ENCODE measurements around the gene IFNA2. TPM values are rescaled to one million over a fixed set of nuclear protein-coding genes. Genes with fewer than 3 reads are reported as not detected.
A peak's percentile ranks its signal among the peaks of the same experiment; 100 is the strongest.

Gene IFNA2
- total RNA-seq, 2 experiments from 2014 or later = not detected

DNA sequence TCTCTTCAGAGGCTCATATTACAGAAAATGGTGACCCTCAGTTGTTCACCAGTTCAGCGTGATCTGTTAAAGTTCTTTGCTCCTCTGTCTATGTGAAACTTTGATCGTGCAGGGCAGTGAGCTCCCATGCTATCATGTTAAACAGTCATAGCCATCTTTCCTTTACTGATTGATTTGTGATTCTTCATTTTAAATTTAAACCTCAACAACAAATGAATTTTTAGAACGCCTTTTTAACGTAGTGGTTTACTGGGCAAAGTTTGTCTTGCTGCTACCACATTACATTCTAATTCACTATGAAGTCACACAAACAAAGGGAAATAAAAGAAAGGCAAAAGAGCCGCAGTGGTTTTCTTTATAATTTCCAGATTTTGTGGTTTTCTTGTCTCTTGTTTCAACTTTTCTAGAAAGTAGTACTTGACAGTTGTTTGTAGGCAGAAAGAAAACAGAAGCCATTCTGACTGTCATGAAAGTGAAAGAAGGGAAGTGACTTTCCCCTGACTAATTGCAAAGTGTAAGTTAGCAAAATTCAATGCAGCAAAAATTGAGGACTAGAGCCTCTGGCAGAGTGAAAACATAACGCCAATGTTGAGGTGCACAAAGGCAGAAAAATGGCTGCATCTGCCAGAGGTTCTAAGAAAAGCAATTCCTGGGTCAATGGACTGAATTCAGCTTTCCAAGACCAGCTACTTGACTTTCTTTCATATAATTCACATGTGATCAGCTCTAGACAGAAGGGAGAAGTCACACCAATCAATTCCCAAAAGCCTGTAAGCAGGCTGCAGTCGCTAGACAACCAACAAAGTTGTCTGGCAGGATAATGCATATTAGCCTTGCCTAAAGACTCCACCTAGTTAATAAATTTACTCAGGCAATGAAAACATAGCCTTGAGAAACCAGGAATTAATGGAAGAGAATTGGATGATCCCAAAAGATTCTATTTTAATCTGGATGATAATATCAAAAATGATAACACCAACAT lies 27.4 kb downstream of the IFNA2 start:
- CTCF ChIA-PET = no interaction called here
- H3K27me3 Mint-ChIP-seq = peaks cover 32% of the 10 kb centered on the region
- peaks cover 7% of the 10 kb centered on the region for H3K36me3 Mint-ChIP-seq (ENCODE audit: low read depth)
- peaks cover 23% of the 10 kb centered on the region for H3K4me1 Mint-ChIP-seq
- H3K9me3 Mint-ChIP-seq = peaks cover 6% of the 10 kb centered on the region
- DNase-seq = peak; percentile 28
- H3K4me3 Mint-ChIP-seq = peak overlapping the region; percentile 57
- POLR2A ChIA-PET = no interaction called here
- H3K27ac Mint-ChIP-seq = peak overlapping the region; percentile 96

GRCh38 chr9:21350787-21351186 lies 34.4 kb downstream of the IFNA2 start, which contains the start of gene IFNA6:
IFNA6 (minus strand) TSS chr9:21350887; CDS start chr9:21350887, 0 bp downstream.
- no peak within 1 kb of the TSS for H3K4me3 Mint-ChIP-seq
- no peak for DNase-seq
- peaks cover 6% of the 10 kb centered on the region for H3K36me3 Mint-ChIP-seq (ENCODE audit: low read depth)
- peaks cover 6% of the 10 kb centered on the region for H3K9me3 Mint-ChIP-seq
- CTCF ChIA-PET = interaction anchor here (1.8 kb wide), 1 partner anchor 24 kb away, joined by 5 read pairs; no protein-coding TSS in a partner anchor
- POLR2A ChIA-PET = no interaction called here
- H3K27me3 Mint-ChIP-seq = peaks cover 69% of the 10 kb centered on the region
- H3K4me1 Mint-ChIP-seq = no peaks in the 10 kb centered on the region
- no peak within 1 kb of the TSS for H3K27ac Mint-ChIP-seq

DNA sequence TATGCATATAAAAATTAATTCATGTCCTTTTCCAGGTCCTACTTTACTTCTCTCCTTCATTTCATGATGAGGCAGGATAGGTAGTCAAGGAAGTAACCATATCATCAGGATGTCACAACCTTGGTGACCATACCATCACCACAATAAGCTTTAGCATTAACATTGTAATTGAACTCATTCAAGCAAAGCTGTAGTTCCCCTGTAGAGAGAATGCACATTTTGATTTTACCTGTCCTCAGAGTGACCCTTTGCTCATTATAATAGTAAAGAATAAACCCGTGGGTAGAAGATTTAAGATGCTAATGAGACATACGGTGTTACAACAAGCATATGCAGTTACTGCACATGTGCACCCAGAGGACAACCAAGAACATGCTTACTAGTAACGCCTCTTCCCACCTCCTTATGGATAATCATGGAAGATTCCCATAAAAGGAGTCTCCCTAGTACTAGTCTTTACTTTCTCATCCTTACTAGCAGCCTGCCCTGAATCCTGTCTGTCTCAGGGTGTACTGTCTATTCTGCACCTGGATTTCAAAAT lies 36.7 kb downstream of the IFNA2 start:
- Mint-ChIP-seq H3K4me1 (no peaks in the 10 kb centered on the region), H3K27me3 (peaks cover 69% of the 10 kb centered on the region), H3K27ac (no peak overlapping the region), H3K9me3 (peaks cover 8% of the 10 kb centered on the region), H3K36me3 (ENCODE audit: low read depth) (peaks cover 5% of the 10 kb centered on the region), H3K4me3 (no peak overlapping the region)
- CTCF ChIA-PET = no interaction called here
- DNase-seq = no peak
- POLR2A ChIA-PET = no interaction called here

- H3K9me3 Mint-ChIP-seq = peaks cover 10% of the 10 kb centered on the region
- H3K27ac Mint-ChIP-seq = no peak overlapping the region
- peaks cover 9% of the 10 kb centered on the region for H3K4me1 Mint-ChIP-seq
- no peak for DNase-seq
- ChIA-PET CTCF (no interaction called here), POLR2A (no interaction called here)
- no peak overlapping the region for H3K4me3 Mint-ChIP-seq
- peaks cover 36% of the 10 kb centered on the region for H3K27me3 Mint-ChIP-seq
- H3K36me3 Mint-ChIP-seq (ENCODE audit: low read depth) = peaks cover 6% of the 10 kb centered on the region
Measured at GRCh38 chr9:21340735-21341134, 44.5 kb downstream of the IFNA2 start.

GRCh38 chr9:21336457-21336856 lies 48.7 kb downstream of the IFNA2 start:
- H3K36me3 Mint-ChIP-seq (ENCODE audit: low read depth) = peaks cover 27% of the 10 kb centered on the region
- POLR2A ChIA-PET = no interaction called here
- H3K27me3 Mint-ChIP-seq = peaks cover 15% of the 10 kb centered on the region
- CTCF ChIA-PET = interaction anchor here (1.0 kb wide), 1 partner anchor 10 kb away, joined by 4 read pairs; no protein-coding TSS in a partner anchor
- H3K27ac Mint-ChIP-seq = no peak overlapping the region
- DNase-seq = no peak
- H3K9me3 Mint-ChIP-seq = peaks cover 2% of the 10 kb centered on the region
- H3K4me1 Mint-ChIP-seq = peaks cover 39% of the 10 kb centered on the region
- H3K4me3 Mint-ChIP-seq = no peak overlapping the region

GRCh38 chr9:21334701-21335632 lies 50.2 kb downstream of the IFNA2 start, which contains the start of gene KLHL9:
KLHL9 (minus strand) TSS chr9:21335404; CDS start chr9:21334859, 545 bp downstream.
- peaks cover 50% of the 10 kb centered on the region for H3K4me1 Mint-ChIP-seq
- H3K9me3 Mint-ChIP-seq = peaks cover 2% of the 10 kb centered on the region

More at GRCh38 chr9:21334701-21335632, 50.2 kb downstream of the IFNA2 start, which contains the start of gene KLHL9:
- Mint-ChIP-seq H3K4me3 (peak within 1 kb of the TSS; percentile 91), H3K27ac (peak within 1 kb of the TSS; percentile 96), H3K27me3 (peaks cover 12% of the 10 kb centered on the region), H3K36me3 (ENCODE audit: low read depth) (peaks cover 37% of the 10 kb centered on the region)
- peak; percentile 87 for DNase-seq
- CTCF ChIA-PET = interaction anchor here (0.8 to 2.0 kb wide), 5 partner anchors 9 to 224 kb away, joined by 3 to 10 read pairs (median 5); no protein-coding TSS in a partner anchor
- POLR2A ChIA-PET = no interaction called here

Other genes starting within 250 kb of the IFNA2 start
- not detected for gene IFNW1, start 243.6 kb downstream of the IFNA2 start, total RNA-seq
- not detected for gene IFNA21, start 218.7 kb downstream of the IFNA2 start, total RNA-seq
- not detected for gene IFNA4, start 197.8 kb downstream of the IFNA2 start, total RNA-seq
- gene IFNA7, start 183.2 kb downstream of the IFNA2 start, total RNA-seq = not detected
- gene IFNA10, start 178.3 kb downstream of the IFNA2 start, total RNA-seq = not detected
- not detected for gene IFNA16, start 168.1 kb downstream of the IFNA2 start, total RNA-seq
- gene IFNA17, start 157.2 kb downstream of the IFNA2 start, total RNA-seq = not detected
- gene IFNA14, start 145.4 kb downstream of the IFNA2 start, total RNA-seq = not detected
- not detected for gene IFNA5, start 80.1 kb downstream of the IFNA2 start, total RNA-seq
- gene KLHL9, start 50.0 kb downstream of the IFNA2 start, total RNA-seq = 10 to 100 TPM; 20.9 to 21.8 TPM
- not detected for gene IFNA6, start 34.5 kb downstream of the IFNA2 start, total RNA-seq
- gene IFNA13, start 17.3 kb downstream of the IFNA2 start, total RNA-seq = not detected
- not detected for gene IFNA8, start 23.7 kb upstream of the IFNA2 start, total RNA-seq
- gene IFNA1, start 55.0 kb upstream of the IFNA2 start, total RNA-seq = not detected
- not detected for gene IFNE, start 96.9 kb upstream of the IFNA2 start, total RNA-seq

All from activated CD4-positive, alpha-beta T cell treated with anti-CD3 and anti-CD28 coated beads, Interleukin-2, amount 10 ng/mL, durations not matched to agents 7 days and 5 days (primary cell).